Thymus (tissue), 14 donors: Measurements from ENCODE around the gene HTN3. TPM values are rescaled to one million over a fixed set of nuclear protein-coding genes. Genes with fewer than 3 reads are reported as not detected.
"Not testable (repeated sequence)": the region's sequence is repeated elsewhere in the genome, so short reads cannot be mapped to it uniquely, and the experiment has no call there.

ENCODE experiments used
- DNase-seq, 9 donors: peaks; one replicate each; pipeline ENCODE4 v3.0.0-alpha.2; 2013; ENCODE audit warnings: low spot score in 9 of 9, low read depth in 6 of 9, missing footprints in 1 of 9
- H3K27ac ChIP-seq, 2 donors: one replicate each; pipeline ENCODE4 v1.5.1; 2013; ENCODE audit warnings: control low read depth in 1 of 2, low read depth in 1 of 2, low read length in 1 of 2, mild to moderate bottlenecking in 1 of 2, moderate library complexity in 1 of 2
- H3K27me3 ChIP-seq, 2 donors: one replicate each; pipeline ENCODE4 v1.5.1; 2013; ENCODE audit warnings: low read length in 1 of 2; ENCODE audit not compliant: control insufficient read depth in 2 of 2, insufficient read depth in 1 of 2
- H3K36me3 ChIP-seq, 2 donors: one replicate each; pipeline ENCODE4 v1.5.1; 2013; ENCODE audit warnings: low read length in 1 of 2, mild to moderate bottlenecking in 1 of 2, moderate library complexity in 1 of 2; ENCODE audit not compliant: control insufficient read depth in 2 of 2, insufficient read depth in 2 of 2
- H3K4me1 ChIP-seq, 2 donors: one replicate each; pipeline ENCODE4 v1.5.1; 2013; ENCODE audit warnings: low read length in 2 of 2; ENCODE audit not compliant: control insufficient read depth in 2 of 2, insufficient read depth in 2 of 2
- H3K4me3 ChIP-seq, 2 donors: one replicate each; pipeline ENCODE4 v1.5.1; 2013; ENCODE audit warnings: low read length in 2 of 2, control low read depth in 1 of 2, mild to moderate bottlenecking in 1 of 2
- H3K9me3 ChIP-seq, 2 donors: one replicate each; pipeline ENCODE4 v1.5.1; 2013; ENCODE audit warnings: low read length in 1 of 2, mild to moderate bottlenecking in 1 of 2; ENCODE audit not compliant: control insufficient read depth in 2 of 2, insufficient read depth in 1 of 2
- WGBS: extraction: QIAGEN DNeasy Blood & Tissue Kit; methylation state at CpG from one replicate; pipeline ENCODE4 v1.1.7; 2013; 5-methylcytosine and 5-hydroxymethylcytosine counted together
- long read RNA-seq, 10 donors: transcript quantifications; one replicate each; lab custom pipeline, GENCODE V29; 2026
- polyA plus RNA-seq: library from polyadenylated mRNA; stranded (reverse); fragments of 200-250 nt; gene quantifications from one replicate; pipeline ENCODE4 v1.2.3, GENCODE V29; 2013
- total RNA-seq: library from RNA; stranded (reverse); fragments of 120-200 nt; gene quantifications from one replicate; pipeline ENCODE4 v1.2.4, GENCODE V29; 2013
- donor health status: healthy.

The HTN3 gene
- total RNA-seq (0.28 TPM), polyA plus RNA-seq (0.71 TPM)
- long read RNA-seq, donor 1: 0 reads
- long read RNA-seq, donor 2: 0 reads
- long read RNA-seq, donor 3: 0 reads
- long read RNA-seq, donor 4: 0 reads
- long read RNA-seq, donor 5, partial matches to known transcripts: 0 of 1 reads
- long read RNA-seq, donor 5, other reads (novel, unspliced or antisense): 0 of 1 reads
- long read RNA-seq, donor 6: 0 reads
- long read RNA-seq, donor 7: 0 reads
- long read RNA-seq, donor 8: 0 reads
- long read RNA-seq, donor 9: 0 reads
- long read RNA-seq, donor 10: 0 reads

GRCh38 chr4:70028159-70028558 is at the start of gene HTN3:
Gene HTN3, plus strand, starts transcription at chr4:70028459. Its CDS starts 2,282 bp downstream, at chr4:70030741.
- 91% methylated on average over 6 of the region's 7 CpGs for WGBS

GRCh38 chr4:69984030-69984443 is 44.2 kb upstream of the HTN3 start:
- no peaks in the 10 kb centered on the region for H3K9me3 ChIP-seq
- 75% methylated on average over 2 of the region's 2 CpGs for WGBS
- H3K36me3 ChIP-seq: no peaks in the 10 kb centered on the region
- no peak overlapping the region for H3K27ac ChIP-seq
- H3K4me3 ChIP-seq: no peak overlapping the region
- DNase-seq: peak in 5 of 9 donors; percentile 1 to 14 (median 6)
- H3K27me3 ChIP-seq: no peaks in the 10 kb centered on the region
- H3K4me1 ChIP-seq: no peaks in the 10 kb centered on the region

More at GRCh38 chr4:70028159-70028558, at the start of gene HTN3:
- DNase-seq, H3K27ac ChIP-seq, H3K36me3 ChIP-seq, H3K27me3 ChIP-seq, H3K9me3 ChIP-seq, H3K4me3 ChIP-seq, H3K4me1 ChIP-seq: not testable (repeated sequence)

- 95% methylated on average over 1 of the region's 1 CpG for WGBS
- H3K4me3 ChIP-seq: no peak overlapping the region
- no peaks in the 10 kb centered on the region for H3K36me3 ChIP-seq
- no peak overlapping the region for H3K27ac ChIP-seq
- H3K27me3 ChIP-seq: no peaks in the 10 kb centered on the region
- H3K9me3 ChIP-seq: no peaks in the 10 kb centered on the region
- no peak for DNase-seq
- no peaks in the 10 kb centered on the region for H3K4me1 ChIP-seq
Measured at GRCh38 chr4:69986663-69987062, 41.6 kb upstream of the HTN3 start.

DNA sequence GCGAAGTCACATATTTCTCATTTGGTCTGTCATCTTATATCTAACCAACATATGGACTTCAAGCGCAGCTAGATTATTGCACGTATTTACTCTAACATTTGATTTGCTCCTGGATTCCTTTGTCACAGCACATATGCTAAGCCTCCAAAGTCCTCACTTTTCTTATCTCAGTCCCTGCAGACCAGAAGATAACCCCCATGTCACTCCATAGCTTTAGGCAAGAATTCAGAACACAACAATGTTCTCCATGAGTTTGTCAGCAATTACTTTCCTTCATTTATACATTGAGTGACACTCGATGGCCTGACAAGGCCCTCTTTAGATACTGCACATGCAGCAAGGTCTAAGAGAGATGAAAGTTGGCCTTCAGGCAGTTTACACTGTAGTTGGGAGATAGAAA is 37.2 kb upstream of the HTN3 start:
- Histone ChIP-seq H3K36me3 (no peaks in the 10 kb centered on the region), H3K27me3 (no peaks in the 10 kb centered on the region), H3K9me3 (no peaks in the 10 kb centered on the region), H3K4me1 (no peaks in the 10 kb centered on the region), H3K27ac (no peak overlapping the region), H3K4me3 (no peak overlapping the region)
- no peak for DNase-seq
- WGBS: 96% methylated on average over 4 of the region's 4 CpGs

DNA sequence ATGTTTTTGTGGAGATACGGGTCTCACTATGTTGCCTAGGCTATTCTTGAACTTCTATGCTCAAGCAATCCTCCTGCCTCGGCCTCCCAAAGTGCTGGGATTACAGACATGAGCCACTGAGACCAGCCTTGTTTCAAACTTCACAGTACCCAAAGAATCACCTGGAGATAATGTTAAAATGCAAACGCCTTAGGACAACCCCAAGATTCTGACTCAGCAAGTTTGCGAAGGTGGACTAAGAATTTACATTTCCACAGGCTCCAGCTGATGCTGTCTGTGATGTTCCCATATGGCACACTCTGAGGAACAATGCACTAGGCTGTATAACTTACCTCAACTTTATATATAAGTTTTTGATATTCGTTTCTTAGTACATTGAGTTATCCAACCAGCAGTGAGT is 33.5 kb upstream of the HTN3 start:
- Histone ChIP-seq H3K27ac (no peak overlapping the region), H3K4me1 (no peaks in the 10 kb centered on the region), H3K4me3 (no peak overlapping the region), H3K9me3 (no peaks in the 10 kb centered on the region), H3K27me3 (no peaks in the 10 kb centered on the region), H3K36me3 (no peaks in the 10 kb centered on the region)
- 90% methylated on average over 5 of the region's 5 CpGs for WGBS
- no peak for DNase-seq

GRCh38 chr4:69995526-69996016 is 32.7 kb upstream of the HTN3 start, which contains the start of gene STATH:
Gene STATH, plus strand, starts transcription at chr4:69995966. Its CDS starts 2,472 bp downstream, at chr4:69998438.
- H3K27ac ChIP-seq: no peak within 1 kb of the TSS
- no peaks in the 10 kb centered on the region for H3K4me1 ChIP-seq
- no peaks in the 10 kb centered on the region for H3K36me3 ChIP-seq
- H3K9me3 ChIP-seq: no peaks in the 10 kb centered on the region
- no peak for DNase-seq
- no peak within 1 kb of the TSS for H3K4me3 ChIP-seq
- no peaks in the 10 kb centered on the region for H3K27me3 ChIP-seq
- 87% methylated on average over 3 of the region's 3 CpGs for WGBS

DNA sequence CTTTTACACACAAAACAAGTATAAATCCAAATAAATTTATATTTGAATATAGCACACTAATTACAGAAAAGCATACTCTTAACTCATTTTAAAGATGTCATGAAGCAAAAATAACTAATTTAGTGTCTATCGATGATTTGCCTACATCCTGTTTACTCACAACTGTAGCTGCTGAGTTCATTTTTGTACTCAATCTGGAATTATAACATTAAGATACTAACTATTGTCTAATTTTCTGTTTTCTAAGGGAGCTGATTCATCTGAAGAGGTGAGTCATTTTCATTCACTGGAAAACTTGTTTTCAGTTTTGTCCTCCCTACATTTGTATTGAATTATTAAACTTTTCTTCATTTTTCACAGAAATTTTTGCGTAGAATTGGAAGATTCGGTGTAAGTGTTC is 28.8 kb upstream of the HTN3 start:
- Histone ChIP-seq H3K36me3 (no peaks in the 10 kb centered on the region), H3K4me1 (no peaks in the 10 kb centered on the region), H3K4me3 (no peak overlapping the region), H3K27ac (no peak overlapping the region), H3K27me3 (no peaks in the 10 kb centered on the region), H3K9me3 (no peaks in the 10 kb centered on the region)
- no peak for DNase-seq
- 96% methylated on average over 3 of the region's 3 CpGs for WGBS

- 86% methylated on average over 1 of the region's 1 CpG for WGBS
- no peaks in the 10 kb centered on the region for H3K4me1 ChIP-seq
Measured at GRCh38 chr4:70000711-70001110, 27.5 kb upstream of the HTN3 start.

DNA sequence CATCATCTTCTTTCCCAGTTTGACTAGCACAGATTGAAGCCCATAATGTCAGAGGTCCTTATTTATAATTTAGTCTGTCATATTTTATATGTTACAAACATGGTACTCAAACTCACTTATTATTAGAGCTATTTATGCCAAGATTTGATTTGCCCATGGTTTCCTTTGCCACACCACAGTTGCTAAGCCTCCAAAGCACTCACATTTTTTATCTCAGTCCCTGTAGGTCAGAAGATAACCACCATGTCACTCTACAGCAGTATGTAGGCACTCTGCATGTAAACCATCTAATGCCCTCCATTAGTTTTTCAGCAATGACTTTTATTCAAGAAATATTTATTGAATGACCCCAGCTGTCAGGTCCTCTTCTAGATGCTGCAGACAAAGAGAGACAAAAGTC is 25.8 kb upstream of the HTN3 start:
- Histone ChIP-seq H3K9me3 (no peaks in the 10 kb centered on the region), H3K4me3 (no peak overlapping the region), H3K4me1 (no peaks in the 10 kb centered on the region), H3K36me3 (no peaks in the 10 kb centered on the region), H3K27ac (no peak overlapping the region), H3K27me3 (no peaks in the 10 kb centered on the region)
- DNase-seq: no peak

More at GRCh38 chr4:70000711-70001110, 27.5 kb upstream of the HTN3 start:
- Histone ChIP-seq H3K36me3 (no peaks in the 10 kb centered on the region), H3K4me3 (no peak overlapping the region), H3K27me3 (no peaks in the 10 kb centered on the region), H3K27ac (no peak overlapping the region), H3K9me3 (no peaks in the 10 kb centered on the region)
- DNase-seq: no peak
